Neural progenitor cell (in vitro differentiated cells): Measurements from ENCODE around the gene SYTL2. TPM values are rescaled to one million over a fixed set of nuclear protein-coding genes. Genes with fewer than 3 reads are reported as not detected.
"Not testable (repeated sequence)": the region's sequence is repeated elsewhere in the genome, so short reads cannot be mapped to it uniquely, and the experiment has no call there.

Experiments
- DNase-seq: peaks from one replicate; pipeline ENCODE4 v3.0.0-alpha.2; 2016; ENCODE audit warnings: low spot score
- H2AFZ ChIP-seq: fragments of 200-600 bp; sonication (generic); replicated peaks from 2 replicates; pipeline ENCODE4 v1.6.1; 2016; ENCODE audit warnings: antibody characterized with exemption
- H3F3A ChIP-seq: fragments of 200-600 bp; sonication (generic); 2 replicates; pipeline ENCODE4 v1.6.1; 2016; ENCODE audit warnings: antibody characterized with exemption, low read depth
- H3K27ac ChIP-seq: fragments of 200-600 bp; sonication (generic); 2 replicates; pipeline ENCODE4 v1.5.1; 2016; ENCODE audit warnings: mild to moderate bottlenecking
- H3K27me3 ChIP-seq: fragments of 200-600 bp; sonication (generic); 2 replicates; pipeline ENCODE4 v1.6.1; 2016; ENCODE audit warnings: mild to moderate bottlenecking, moderate library complexity
- H3K36me3 ChIP-seq: fragments of 200-600 bp; sonication (generic); 2 replicates; pipeline ENCODE4 v1.5.1; 2016
- H3K4me1 ChIP-seq: fragments of 200-600 bp; sonication (generic); 2 replicates; pipeline ENCODE4 v1.6.1; 2016; ENCODE audit warnings: mixed run types
- H3K4me2 ChIP-seq: fragments of 200-600 bp; sonication (generic); 2 replicates; pipeline ENCODE4 v1.6.1; 2016
- H3K4me3 ChIP-seq: fragments of 200-600 bp; sonication (generic); 2 replicates; pipeline ENCODE4 v1.5.1; 2016
- H3K79me2 ChIP-seq: fragments of 200-600 bp; sonication (generic); 2 replicates; pipeline ENCODE4 v1.6.1; 2016; ENCODE audit warnings: low read depth
- H3K9ac ChIP-seq: fragments of 200-600 bp; sonication (generic); 2 replicates; pipeline ENCODE4 v1.6.1; 2016
- H3K9me3 ChIP-seq: fragments of 200-600 bp; sonication (generic); 2 replicates; pipeline ENCODE4 v1.5.1; 2016; ENCODE audit warnings: low read depth
- H4K20me1 ChIP-seq: fragments of 200-600 bp; sonication (generic); 2 replicates; pipeline ENCODE4 v1.6.1; 2016; ENCODE audit warnings: low read depth
- H3K27ac Mint-ChIP-seq: 3 replicates; pipeline ENCODE4 v1.8.0; 2021; ENCODE audit warnings: mixed read lengths
- H3K27me3 Mint-ChIP-seq: 2 replicates; pipeline ENCODE4 v1.8.0; 2022; ENCODE audit warnings: low read depth, mild to moderate bottlenecking, inconsistent platforms, moderate library complexity, mixed read lengths; ENCODE audit not compliant: insufficient read depth
- H3K36me3 Mint-ChIP-seq: 3 replicates; pipeline ENCODE4 v1.8.0; 2021; ENCODE audit warnings: mixed read lengths
- H3K4me1 Mint-ChIP-seq: 3 replicates; pipeline ENCODE4 v1.8.0; 2021; ENCODE audit warnings: mixed read lengths
- H3K4me3 Mint-ChIP-seq: 3 replicates; pipeline ENCODE4 v1.8.0; 2021; ENCODE audit warnings: mild to moderate bottlenecking, moderate library complexity, mixed read lengths
- H3K9me3 Mint-ChIP-seq: 3 replicates; pipeline ENCODE4 v1.8.0; 2020; ENCODE audit warnings: mixed read lengths
- CTCF ChIP-seq: fragments of 200-600 bp; sonication (generic); IDR thresholded peaks from 2 replicates; pipeline ENCODE4 v1.5.1; 2017; ENCODE audit warnings: antibody characterized with exemption, mild to moderate bottlenecking
- EZH2 ChIP-seq: fragments of 200-600 bp; sonication (generic); IDR thresholded peaks from 2 replicates; pipeline ENCODE4 v1.6.1; 2017; ENCODE audit warnings: antibody characterized with exemption, mild to moderate bottlenecking, moderate library complexity
- EZH2phosphoT487 ChIP-seq: fragments of 200-600 bp; sonication (generic); IDR thresholded peaks from 2 replicates; pipeline ENCODE4 v1.6.1; 2017; ENCODE audit warnings: antibody characterized with exemption
- total RNA-seq: library from RNA; depleted of rRNA; stranded (reverse); fragments of >200 nt; gene quantifications from 2 replicates; pipeline ENCODE4 v1.2.3, GENCODE V29; 2015; ENCODE audit warnings: low replicate concordance

The SYTL2 gene
- total RNA-seq, 1 donor from 2014 or later, result 34.1 TPM

- DNase-seq, result no peak
These were observed 27.2 kb downstream of the SYTL2 start for GRCh38 chr11:85783758-85784157.

GRCh38 chr11:85780780-85781517 lies 30.0 kb downstream of the SYTL2 start:
- not testable (repeated sequence) for H2AFZ ChIP-seq, H3K4me3 Mint-ChIP-seq, H3K79me2 ChIP-seq, H3K9ac ChIP-seq, H4K20me1 ChIP-seq, H3K4me3 ChIP-seq, H3K9me3 Mint-ChIP-seq, H3K27ac ChIP-seq, DNase-seq, H3F3A ChIP-seq, H3K36me3 ChIP-seq, H3K27me3 ChIP-seq, H3K27me3 Mint-ChIP-seq, H3K36me3 Mint-ChIP-seq, H3K9me3 ChIP-seq
- Histone ChIP-seq H3K4me1 (peaks cover 17% of the 10 kb centered on the region), H3K4me2 (peak overlapping the region; percentile 33)
- Mint-ChIP-seq H3K4me1 (peaks cover 14% of the 10 kb centered on the region), H3K27ac (peak overlapping the region; percentile 59)

More at GRCh38 chr11:85783758-85784157, 27.2 kb downstream of the SYTL2 start:
- Histone ChIP-seq H3K4me2 (no peak overlapping the region), H3K4me1 (peaks cover 17% of the 10 kb centered on the region), H2AFZ (no peak overlapping the region), H3K9me3 (no peaks in the 10 kb centered on the region), H3K4me3 (no peak overlapping the region), H3K36me3 (no peaks in the 10 kb centered on the region), H4K20me1 (no peaks in the 10 kb centered on the region), H3K27ac (no peak overlapping the region), H3K79me2 (no peaks in the 10 kb centered on the region), H3K27me3 (no peaks in the 10 kb centered on the region), H3K9ac (no peak overlapping the region), H3F3A (no peaks in the 10 kb centered on the region)
- Mint-ChIP-seq H3K36me3 (peaks cover 2% of the 10 kb centered on the region), H3K4me1 (peaks cover 14% of the 10 kb centered on the region), H3K27ac (no peak overlapping the region), H3K27me3 (no peaks in the 10 kb centered on the region), H3K9me3 (peaks cover 4% of the 10 kb centered on the region), H3K4me3 (no peak overlapping the region)
- TF ChIP-seq EZH2phosphoT487, result no peak
- TF ChIP-seq EZH2, result no peak
- no peak for TF ChIP-seq CTCF

- Histone ChIP-seq H3K36me3 (no peaks in the 10 kb centered on the region), H3K4me2 (peak overlapping the region; percentile 33), H3K4me1 (peaks cover 17% of the 10 kb centered on the region), H4K20me1 (no peaks in the 10 kb centered on the region), H3F3A (no peaks in the 10 kb centered on the region), H2AFZ (no peak overlapping the region), H3K4me3 (no peak overlapping the region), H3K9me3 (no peaks in the 10 kb centered on the region), H3K79me2 (no peaks in the 10 kb centered on the region), H3K9ac (no peak overlapping the region), H3K27me3 (no peaks in the 10 kb centered on the region), H3K27ac (no peak overlapping the region)
- Mint-ChIP-seq H3K36me3 (peaks cover 2% of the 10 kb centered on the region), H3K27ac (no peak overlapping the region), H3K9me3 (peaks cover 4% of the 10 kb centered on the region), H3K4me1 (peaks cover 14% of the 10 kb centered on the region), H3K4me3 (no peak overlapping the region), H3K27me3 (peaks cover 2% of the 10 kb centered on the region)
- TF ChIP-seq EZH2phosphoT487, result no peak
- TF ChIP-seq CTCF, result no peak
- no peak for TF ChIP-seq EZH2
- DNase-seq, result peak; percentile 32
These were observed 30.8 kb downstream of the SYTL2 start for GRCh38 chr11:85779956-85780640.

GRCh38 chr11:85777603-85777972 lies 33.4 kb downstream of the SYTL2 start:
- H3K4me3 Mint-ChIP-seq, H3K27me3 ChIP-seq, H3K27ac ChIP-seq, H3K9me3 Mint-ChIP-seq, H2AFZ ChIP-seq, H3K36me3 ChIP-seq, H3K27ac Mint-ChIP-seq, H3K79me2 ChIP-seq, H3K4me3 ChIP-seq, H3F3A ChIP-seq, H4K20me1 ChIP-seq, H3K4me2 ChIP-seq, H3K27me3 Mint-ChIP-seq, H3K36me3 Mint-ChIP-seq, H3K9ac ChIP-seq, DNase-seq, H3K9me3 ChIP-seq: not testable (repeated sequence)
- peaks cover 17% of the 10 kb centered on the region for H3K4me1 ChIP-seq
- peaks cover 14% of the 10 kb centered on the region for H3K4me1 Mint-ChIP-seq
